BLaER1 (cell line): Measurements from ENCODE around the gene SLC6A12.

Experiments
- H3K27ac ChIP-seq: shearing (Covaris generic); formaldehyde crosslinking; 2 replicates; pipeline ENCODE4 v1.8.1; 2022
- H3K27me3 ChIP-seq: shearing (Covaris generic); formaldehyde crosslinking; 2 replicates; pipeline ENCODE4 v1.8.1; 2022
- H3K36me3 ChIP-seq: shearing (Covaris generic); formaldehyde crosslinking; 2 replicates; pipeline ENCODE4 v1.8.1; 2022
- H3K4me1 ChIP-seq: shearing (Covaris generic); formaldehyde crosslinking; 2 replicates; pipeline ENCODE4 v1.8.1; 2022
- H3K4me2 ChIP-seq: shearing (Covaris generic); formaldehyde crosslinking; 2 replicates; pipeline ENCODE4 v1.8.1; 2022
- H3K4me3 ChIP-seq: shearing (Covaris generic); formaldehyde crosslinking; 2 replicates; pipeline ENCODE4 v1.8.1; 2022
- H3K9ac ChIP-seq: shearing (Covaris generic); formaldehyde crosslinking; 2 replicates; pipeline ENCODE4 v1.8.1; 2022
- H3K9me3 ChIP-seq: shearing (Covaris generic); formaldehyde crosslinking; 2 replicates; pipeline ENCODE4 v1.8.1; 2022
- H4K20me1 ChIP-seq: shearing (Covaris generic); formaldehyde crosslinking; 2 replicates; pipeline ENCODE4 v1.8.1; 2022
- Cebpa-rat ChIP-seq: shearing (Covaris generic); IDR thresholded peaks from 2 replicates; pipeline ENCODE4 v1.8.1; 2022

SLC6A12 gene

GRCh38 chr12:145369-145960 lies 68.5 kb downstream of the SLC6A12 start:
- no peak for TF ChIP-seq Cebpa-rat
- H3K4me1 ChIP-seq: no peaks in the 10 kb centered on the region
- no peak overlapping the region for H3K4me3 ChIP-seq
- no peak overlapping the region for H3K9ac ChIP-seq
- no peaks in the 10 kb centered on the region for H4K20me1 ChIP-seq
- H3K4me2 ChIP-seq: no peak overlapping the region
- no peak overlapping the region for H3K27ac ChIP-seq
- no peaks in the 10 kb centered on the region for H3K9me3 ChIP-seq
- no peaks in the 10 kb centered on the region for H3K27me3 ChIP-seq
- no peaks in the 10 kb centered on the region for H3K36me3 ChIP-seq

GRCh38 chr12:144650-145284 lies 69.2 kb downstream of the SLC6A12 start:
- Histone ChIP-seq H3K9ac (no peak overlapping the region), H3K4me3 (no peak overlapping the region), H3K4me2 (no peak overlapping the region), H3K27ac (no peak overlapping the region), H3K27me3 (no peaks in the 10 kb centered on the region), H3K9me3 (no peaks in the 10 kb centered on the region), H4K20me1 (no peaks in the 10 kb centered on the region), H3K4me1 (0 out of 2 replicates have a peak, but pooled peaks cover under 1% of the 10 kb centered on the region), H3K36me3 (no peaks in the 10 kb centered on the region)
- TF ChIP-seq Cebpa-rat: no peak

GRCh38 chr12:143964-144649 lies 69.8 kb downstream of the SLC6A12 start:
- H3K9ac ChIP-seq: no peak overlapping the region
- no peak overlapping the region for H3K27ac ChIP-seq
- no peaks in the 10 kb centered on the region for H3K27me3 ChIP-seq
- no peaks in the 10 kb centered on the region for H3K9me3 ChIP-seq
- no peak overlapping the region for H3K4me2 ChIP-seq
- H3K4me3 ChIP-seq: no peak overlapping the region
- H4K20me1 ChIP-seq: no peaks in the 10 kb centered on the region
- H3K4me1 ChIP-seq: 0 out of 2 replicates have a peak, but pooled peaks cover 7% of the 10 kb centered on the region
- no peaks in the 10 kb centered on the region for H3K36me3 ChIP-seq
- TF ChIP-seq Cebpa-rat: no peak

- Histone ChIP-seq H4K20me1 (no peaks in the 10 kb centered on the region), H3K27ac (no peak overlapping the region), H3K4me2 (no peak overlapping the region), H3K27me3 (no peaks in the 10 kb centered on the region), H3K36me3 (no peaks in the 10 kb centered on the region), H3K4me3 (no peak overlapping the region), H3K9me3 (no peaks in the 10 kb centered on the region), H3K9ac (no peak overlapping the region), H3K4me1 (0 out of 2 replicates have a peak, but pooled peaks cover 7% of the 10 kb centered on the region)
- no peak for TF ChIP-seq Cebpa-rat
Measured at GRCh38 chr12:140162-140561, 73.8 kb downstream of the SLC6A12 start.
